ENCODE data around the gene IL18BP. TPM values are rescaled to one million over a fixed set of nuclear protein-coding genes. Genes with fewer than 3 reads are reported as not detected.

IL18BP gene
- total RNA-seq, 2 experiments from 2014 or later, result 4.2 to 12.4 TPM

DNA sequence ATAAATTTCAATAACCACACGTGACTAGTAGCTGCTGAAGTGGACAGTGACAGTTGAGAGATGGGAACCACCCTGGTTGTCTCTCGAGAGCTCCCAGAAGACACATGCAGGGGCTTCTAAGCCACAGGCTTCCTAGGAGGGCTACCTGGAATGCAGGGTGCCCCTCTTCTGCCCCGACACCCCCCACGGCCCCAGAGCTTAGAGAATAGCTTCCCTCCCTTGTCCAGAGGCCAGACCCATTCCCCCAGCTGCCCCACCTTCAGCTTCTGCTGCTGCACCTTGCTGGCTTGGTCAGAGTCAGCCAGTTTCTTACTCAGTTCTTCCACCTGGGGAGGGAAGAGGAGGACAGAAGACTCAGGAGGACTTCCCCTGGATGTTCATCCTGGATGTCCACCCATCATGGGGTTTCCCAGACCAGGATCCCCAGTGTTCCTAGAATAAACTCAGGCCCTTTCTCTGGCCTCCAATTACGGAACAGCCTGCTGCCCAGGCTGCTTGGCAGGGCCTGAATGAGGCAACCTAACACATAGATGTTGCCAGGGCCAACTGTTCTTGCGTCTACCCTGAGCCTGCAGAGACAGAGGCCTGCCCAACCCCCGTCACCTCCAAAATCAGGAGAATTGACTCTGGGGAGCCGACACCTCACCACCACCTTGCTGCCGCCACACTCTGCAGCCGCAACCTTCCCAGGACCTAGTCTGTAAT is 12.0 kb downstream of the IL18BP start:
- Histone ChIP-seq H2AFZ (ENCODE audit: low read length) (no peak overlapping the region), H3K9me2 (ENCODE audit: insufficient read depth, low read length) (no peaks in the 10 kb centered on the region), H3K36me3 (ENCODE audit: insufficient read depth, low read length) (peaks cover 88% of the 10 kb centered on the region), H3K4me2 (ENCODE audit: low read length) (no peak overlapping the region), H3K79me2 (ENCODE audit: insufficient read depth, low read depth, low read length) (no peaks in the 10 kb centered on the region), H3K27ac (ENCODE audit: low read depth, low read length, poor library complexity, severe bottlenecking) (no peak overlapping the region), H3K4me1 (ENCODE audit: insufficient read depth, low read length, poor library complexity, severe bottlenecking) (no peaks in the 10 kb centered on the region), H3K4me3 (ENCODE audit: low read depth, low read length, poor library complexity, severe bottlenecking) (no peak overlapping the region), H4K20me1 (ENCODE audit: insufficient read depth, low read length) (no peaks in the 10 kb centered on the region), H3K9me3 (ENCODE audit: low read length) (no peaks in the 10 kb centered on the region)
- no TSS peak for BruUV-seq (replicated peaks)
- no peak for TF ChIP-seq CTCF (conservative IDR thresholded peaks at IDR 0.05; ENCODE audit: low read length)
- no peak for TF ChIP-seq EZH2phosphoT487 (IDR thresholded peaks at IDR 0.05; ENCODE audit: borderline replicate concordance, low read depth, low read length)
- DNase-seq (ENCODE audit: low spot score), result no peak
- intact Hi-C loops (cut with micrococcal nuclease; ENCODE audit: unreplicated experiment), result no loop called here
- CTCF ChIA-PET (ENCODE audit: unreplicated experiment), result interaction anchor here (0.6 kb wide), 1 partner anchor 68 kb away, joined by 4 read pairs; no protein-coding TSS in a partner anchor
- POLR2A ChIA-PET, result interaction anchor here (0.7 to 1.3 kb wide), 2 partner anchors 14 to 20 kb away, joined by 3 read pairs; no protein-coding TSS in a partner anchor

DNA sequence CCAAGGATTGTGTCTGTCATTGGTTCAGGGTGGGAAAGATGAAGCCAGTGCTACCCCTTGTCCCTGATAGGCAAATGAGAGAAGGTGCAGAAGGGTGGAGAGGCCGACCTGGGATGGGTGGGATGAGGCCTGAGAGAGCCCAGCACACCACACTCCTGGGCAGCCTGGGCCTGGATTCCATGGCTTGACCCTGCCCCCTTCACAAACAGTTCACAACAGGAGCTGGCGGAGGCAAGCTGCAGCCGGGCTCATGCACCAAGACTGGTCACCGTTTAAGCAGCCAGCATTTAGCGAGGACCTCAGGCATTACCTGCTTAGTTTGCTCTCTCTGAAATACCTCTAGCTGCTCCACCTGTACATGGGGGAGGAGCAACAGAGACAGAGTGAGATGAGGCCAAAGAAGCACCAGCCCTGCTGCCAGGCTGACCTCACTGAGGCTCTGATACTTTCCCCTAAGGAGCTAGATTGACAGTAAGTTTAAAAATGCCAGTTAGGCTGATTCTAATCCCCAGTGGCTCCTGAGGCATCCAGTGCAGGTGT is 13.5 kb downstream of the IL18BP start:
- Histone ChIP-seq H3K4me3 (ENCODE audit: low read depth, low read length, poor library complexity, severe bottlenecking) (no peak overlapping the region), H3K36me3 (ENCODE audit: insufficient read depth, low read length) (peaks cover 88% of the 10 kb centered on the region), H2AFZ (ENCODE audit: low read length) (no peak overlapping the region), H3K9me3 (ENCODE audit: low read length) (no peaks in the 10 kb centered on the region), H3K9me2 (ENCODE audit: insufficient read depth, low read length) (no peaks in the 10 kb centered on the region), H4K20me1 (ENCODE audit: insufficient read depth, low read length) (no peaks in the 10 kb centered on the region), H3K79me2 (ENCODE audit: insufficient read depth, low read depth, low read length) (no peaks in the 10 kb centered on the region), H3K4me2 (ENCODE audit: low read length) (no peak overlapping the region), H3K4me1 (ENCODE audit: insufficient read depth, low read length, poor library complexity, severe bottlenecking) (no peaks in the 10 kb centered on the region), H3K27ac (ENCODE audit: low read depth, low read length, poor library complexity, severe bottlenecking) (no peak overlapping the region)
- no peak for DNase-seq (ENCODE audit: low spot score)
- TF ChIP-seq CTCF (conservative IDR thresholded peaks at IDR 0.05; ENCODE audit: low read length) (no peak), EZH2phosphoT487 (IDR thresholded peaks at IDR 0.05; ENCODE audit: borderline replicate concordance, low read depth, low read length) (no peak)
- ChIA-PET CTCF (ENCODE audit: unreplicated experiment) (no interaction called here), POLR2A (interaction anchor here (1.3 kb wide), 1 partner anchor 18 kb away, joined by 3 read pairs; no protein-coding TSS in a partner anchor)
- BruUV-seq (replicated peaks), result no TSS peak
- intact Hi-C loops (cut with micrococcal nuclease; ENCODE audit: unreplicated experiment), result no loop called here

All from OCI-LY7 (cell line).